H54 (cell line): ENCODE data around the gene CDHR4.
"Not testable (repeated sequence)": the region's sequence is repeated elsewhere in the genome, so short reads cannot be mapped to it uniquely, and the experiment has no call there.

Experiments used
- DNase-seq: peaks from one replicate; pipeline ENCODE4 v3.0.0; 2011; ENCODE audit warnings: low spot score, mixed read lengths; ENCODE audit not compliant: insufficient read length
- FAIRE-seq: peaks from 3 replicates; lab custom pipeline; 2011; peaks lifted over from hg19 to GRCh38; lab: Jason Lieb, UNC
- POLR2A ChIP-seq: IDR thresholded peaks from 2 replicates; pipeline ENCODE4 v1.6.1; 2011; ENCODE audit warnings: low read depth, mild to moderate bottlenecking, low read length

CDHR4 gene

DNA sequence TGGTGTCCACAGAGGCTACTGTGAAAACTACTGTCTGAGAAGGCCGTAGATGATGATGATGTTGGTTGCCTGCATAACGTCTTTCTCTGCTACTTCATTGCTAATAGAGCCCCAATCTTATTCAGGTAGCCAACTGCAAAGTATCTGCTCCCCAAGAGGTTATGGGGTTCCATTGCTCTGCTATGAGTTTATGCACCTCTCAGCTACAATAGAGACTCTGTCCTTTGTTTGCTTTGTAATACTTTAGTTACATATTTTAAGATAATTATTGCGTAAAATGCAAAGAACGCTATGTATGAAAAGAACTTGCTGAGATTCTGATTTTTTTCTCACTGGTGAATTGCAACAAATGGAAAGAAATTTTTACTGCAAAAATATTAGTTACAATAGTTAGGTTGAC lies 48.2 kb downstream of the CDHR4 start:
- no peak for TF ChIP-seq POLR2A
- DNase-seq (no peak), FAIRE-seq (no peak)

DNA sequence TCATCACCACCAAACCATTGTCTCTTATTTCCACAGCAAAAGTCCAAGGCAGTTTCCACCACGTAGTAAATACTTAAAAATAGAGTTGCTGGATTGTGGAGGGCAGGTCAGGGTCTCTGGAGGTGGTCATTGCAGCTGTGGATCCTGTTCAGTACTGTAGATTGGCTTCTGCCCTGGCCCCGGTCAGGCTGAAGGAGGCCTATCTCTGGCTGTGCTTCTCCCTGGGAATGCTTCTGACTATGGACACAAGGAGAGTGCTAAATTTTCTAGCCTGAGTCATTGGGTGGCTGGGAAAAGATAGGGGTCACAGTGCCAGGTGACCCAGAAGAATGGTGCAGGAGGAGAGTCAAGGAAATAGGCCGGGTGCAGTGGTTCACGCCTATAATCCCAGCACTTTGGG lies 49.6 kb downstream of the CDHR4 start:
- TF ChIP-seq POLR2A: no peak
- FAIRE-seq (no peak), DNase-seq (no peak)

- DNase-seq, FAIRE-seq: not testable (repeated sequence)
Measured at GRCh38 chr3:49748874-49749273, 50.8 kb downstream of the CDHR4 start.

DNA sequence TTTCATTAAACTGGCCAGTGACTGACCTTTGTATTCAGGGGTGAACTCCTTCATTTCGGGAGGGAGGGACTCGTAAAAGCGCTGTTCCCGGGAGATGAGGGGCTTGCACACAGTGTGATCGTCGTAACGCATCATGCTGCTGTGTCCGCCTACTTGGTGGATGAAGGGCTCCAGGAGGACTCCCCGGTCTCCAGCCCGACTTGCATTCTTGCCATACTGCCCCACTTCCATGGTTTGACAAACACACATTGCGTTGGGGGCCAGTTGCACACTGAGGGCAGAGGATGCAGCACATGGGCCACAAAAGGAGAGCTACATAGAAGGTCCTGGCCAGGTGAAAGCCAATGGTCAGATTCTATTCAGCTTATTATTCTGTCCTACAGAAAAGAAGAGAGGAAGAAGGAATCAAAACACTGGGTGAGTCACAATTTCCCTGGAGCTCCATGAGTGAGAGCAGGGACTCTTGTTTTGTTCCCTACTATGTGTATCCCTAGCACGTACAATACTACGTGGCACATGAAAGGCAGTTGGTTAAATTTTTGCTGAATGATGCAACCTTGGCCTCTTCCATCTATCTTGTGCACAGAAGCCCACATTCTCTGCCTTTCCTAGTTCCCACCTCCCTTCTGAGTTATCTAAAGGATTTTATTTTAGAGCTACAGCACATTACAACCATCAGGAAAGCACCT lies 51.7 kb downstream of the CDHR4 start:
- TF ChIP-seq POLR2A: no peak
- peak; percentile 86 for FAIRE-seq
- peak; percentile 60 for DNase-seq

- no peak for FAIRE-seq
- TF ChIP-seq POLR2A: no peak
Measured at GRCh38 chr3:49745986-49746385, 53.7 kb downstream of the CDHR4 start.

More at GRCh38 chr3:49745986-49746385, 53.7 kb downstream of the CDHR4 start:
- no peak for DNase-seq
